GM12878 (cell line): ENCODE results near the gene PTGES3L. TPM values are rescaled to one million over a fixed set of nuclear protein-coding genes. Genes with fewer than 3 reads are reported as not detected.

Experiments used
- ATAC-seq: fragments of 200-7000 bp; cut with Tn5 transposase; 3 replicates; pipeline ENCODE4 v1.9.1; 2020; ENCODE audit warnings: mild to moderate bottlenecking, moderate library complexity
- BruUV-seq: library from RNA; stranded (reverse); fragments of 400-500 nt; replicated peaks from 2 replicates; lab custom pipeline; 2021; lab: Mats Ljungman, UMichigan
- CTCF ChIA-PET: fragments of 300-600 bp; sonication (Branson Sonifier 250); formaldehyde crosslinking; extraction: SDS; loops from one replicate; lab custom pipeline; 2021; ENCODE audit warnings: inconsistent platforms; lab: Yijun Ruan, JAX
- POLR2A ChIA-PET: fragments of 350-600 bp; formaldehyde crosslinking; extraction: SDS; loops from one replicate; lab custom pipeline; 2021; ENCODE audit warnings: inconsistent platforms; lab: Charles Lee
- RAD21 ChIA-PET: fragments of 300-600 bp; sonication (Branson Sonifier 250); formaldehyde crosslinking; loops from one replicate; lab custom pipeline; 2023; ENCODE audit warnings: antibody characterized with exemption; ENCODE audit not compliant: unreplicated experiment; lab: Charles Lee
- SMC1A ChIA-PET: fragments of 300-600 bp; sonication (Branson Sonifier 250); formaldehyde crosslinking; loops from one replicate; lab custom pipeline; 2023; ENCODE audit not compliant: unreplicated experiment, uncharacterized antibody; lab: Charles Lee
- DNase-seq: peaks from one replicate; pipeline ENCODE4 v3.0.0-alpha.2; 2011; ENCODE audit warnings: low read depth, low spot score
- FAIRE-seq: peaks from 3 replicates; lab custom pipeline; 2011; peaks lifted over from hg19 to GRCh38; lab: Jason Lieb, UNC
- H2AFZ ChIP-seq: 2 replicates; pipeline ENCODE4 v1.6.0; 2011; ENCODE audit warnings: low read depth, low read length, control low read depth; ENCODE audit not compliant: control insufficient read depth
- H3K27ac ChIP-seq: 2 replicates; pipeline ENCODE4 v1.5.1; 2011; ENCODE audit warnings: control low read depth; ENCODE audit not compliant: control insufficient read depth, insufficient read depth
- H3K27me3 ChIP-seq, 2 experiments: replicated peaks in 1 of 2; 2 replicates each; pipeline versions ENCODE4 v1.6.0 to v1.6.1; 2011; ENCODE audit warnings: low read length in 1 of 2; ENCODE audit not compliant: control insufficient read depth in 2 of 2, insufficient read depth in 2 of 2
- H3K36me3 ChIP-seq, 2 experiments: 2 replicates each; pipeline ENCODE4 v1.5.1; 2011; ENCODE audit warnings: low read length in 1 of 2; ENCODE audit not compliant: control insufficient read depth in 2 of 2, insufficient read depth in 2 of 2
- H3K4me1 ChIP-seq: 2 replicates; pipeline ENCODE4 v1.6.1; 2011; ENCODE audit warnings: mild to moderate bottlenecking, low read length, moderate library complexity, mixed read lengths; ENCODE audit not compliant: control insufficient read depth, insufficient read depth
- H3K4me2 ChIP-seq: 2 replicates; pipeline ENCODE4 v1.6.0; 2011; ENCODE audit warnings: control low read depth; ENCODE audit not compliant: control insufficient read depth, insufficient read depth
- H3K4me3 ChIP-seq: fragments of 200-600 bp; sonication (generic); 2 replicates; pipeline ENCODE4 v1.5.1; 2016
- H3K79me2 ChIP-seq: 2 replicates; pipeline ENCODE4 v1.6.0; 2011; ENCODE audit warnings: low read length; ENCODE audit not compliant: control insufficient read depth, insufficient read depth
- H3K9ac ChIP-seq: 2 replicates; pipeline ENCODE4 v1.8.0; 2011; ENCODE audit warnings: low read length, control low read depth, mixed read lengths; ENCODE audit not compliant: control insufficient read depth, insufficient read depth
- H3K9me3 ChIP-seq: replicated peaks from 3 replicates; pipeline ENCODE4 v1.5.1; 2011; ENCODE audit warnings: mild to moderate bottlenecking, low read length; ENCODE audit not compliant: control insufficient read depth, insufficient read depth
- H4K20me1 ChIP-seq: 2 replicates; pipeline ENCODE4 v1.6.0; 2011; ENCODE audit not compliant: control insufficient read depth, insufficient read depth
- BRCA1 ChIP-seq: IDR thresholded peaks from 2 replicates; pipeline ENCODE4 v1.6.1; 2011; ENCODE audit warnings: low read depth, low read length, improper control_type of control experiment
- ETV6 ChIP-seq, 2 experiments: fragments of 450-650 bp in 1 of 2; IDR thresholded peaks in 1 of 2; conservative IDR thresholded peaks in 1 of 2; 2 replicates each; pipeline ENCODE4 v1.6.1; 2014; ENCODE audit warnings: antibody characterized with exemption in 1 of 2, borderline replicate concordance in 1 of 2, low read depth in 1 of 2, mild to moderate bottlenecking in 1 of 2, moderate library complexity in 1 of 2
- IKZF2 ChIP-seq, 2 experiments: fragments of 450-650 bp; IDR thresholded peaks; 2 replicates each; pipeline ENCODE4 v1.6.1; 2017; ENCODE audit warnings: mild to moderate bottlenecking in 2 of 2, moderate library complexity in 2 of 2
- JUND ChIP-seq: IDR thresholded peaks from 2 replicates; pipeline ENCODE4 v1.6.1; 2012; ENCODE audit warnings: low read depth, mild to moderate bottlenecking, low read length, improper control_type of control experiment, moderate library complexity
- NBN ChIP-seq: fragments of 450-650 bp; IDR thresholded peaks from 2 replicates; pipeline ENCODE4 v1.6.1; 2016
- RELA ChIP-seq: fragments of 450-650 bp; IDR thresholded peaks from 2 replicates; pipeline ENCODE4 v1.8.0; 2014; ENCODE audit warnings: borderline replicate concordance; ENCODE audit not compliant: partially characterized antibody
- STAT1 ChIP-seq: fragments of 450-650 bp; conservative IDR thresholded peaks from 2 replicates; pipeline ENCODE4 v1.6.1; 2014; ENCODE audit warnings: antibody characterized with exemption, mild to moderate bottlenecking
- TCF12 ChIP-seq: IDR thresholded peaks from 2 replicates; pipeline ENCODE4 v1.6.1; 2011; ENCODE audit warnings: low read depth, mild to moderate bottlenecking, low read length
- ZBED1 ChIP-seq: IDR thresholded peaks from 2 replicates; pipeline ENCODE4 v1.6.1; 2016; ENCODE audit warnings: borderline replicate concordance
- ZBTB33 ChIP-seq: fragments of 450-650 bp; IDR thresholded peaks from 2 replicates; pipeline ENCODE4 v1.6.1; 2017; ENCODE audit warnings: mild to moderate bottlenecking
- ZZZ3 ChIP-seq: IDR thresholded peaks from 2 replicates; pipeline ENCODE4 v1.6.1; 2011; ENCODE audit warnings: low read depth; ENCODE audit not compliant: control insufficient read depth, insufficient read length
- WGBS: methylation state at CpG from one replicate; pipeline ENCODE4 v1.1.6; 2016; ENCODE audit warnings: low lambda C conversion rate; ENCODE audit not compliant: insufficient replicate concordance, insufficient coverage; ENCODE audit errors: missing lambda C conversion rate; 5-methylcytosine and 5-hydroxymethylcytosine counted together
- in situ Hi-C: fragments of 300-500 bp; cut with MboI; formaldehyde crosslinking; loops from 9 replicates; pipeline ENCODE4 v1.14.3; 2018; ENCODE audit warnings: mixed read lengths
- intact Hi-C: fragments of 100-400 bp; cut with micrococcal nuclease; formaldehyde crosslinking; loops from one replicate; pipeline ENCODE4 v1.14.2; 2022; ENCODE audit not compliant: unreplicated experiment
- polyA plus RNA-seq, 11 experiments: library from polyadenylated mRNA; depleted of rRNA in 4 of 11; unstranded in 6 of 11; stranded (reverse) in 5 of 11; fragments of >200 nt; fragmentation: Nextera tagmentation in 4 of 11; fragmentation: Illumina TruSeq in 1 of 11; extraction: Ambion mirVana in 4 of 11; extraction: Trizol in 1 of 11; gene quantifications; 1 replicate in 1 of 11; 2 replicates in 10 of 11; pipeline versions ENCODE4 v1.2.1 to v1.2.3, GENCODE V29; 2011 to 2016; ENCODE audit warnings: inconsistent platforms in 2 of 11, missing spikeins in 2 of 11, low read depth in 1 of 11
- total RNA-seq, 4 experiments: library from RNA; depleted of rRNA in 3 of 4; stranded (reverse); fragments of >200 nt in 3 of 4; fragmentation: Illumina TruSeq in 1 of 4; extraction: Trizol in 1 of 4; gene quantifications; 2 replicates each; pipeline versions ENCODE4 v1.2.1 to v1.2.3, GENCODE V29; 2013 to 2021
- TF ChIP-seq, protein P1 (sequence below): IDR thresholded peaks from 2 replicates; pipeline ENCODE4 v1.6.1; 2011; ENCODE audit warnings: borderline replicate concordance, low read depth, mild to moderate bottlenecking, moderate library complexity, mixed read lengths, low read length; ENCODE audit not compliant: insufficient read depth; ENCODE audit errors: extremely low read length
- TF ChIP-seq, protein P2 (sequence below): IDR thresholded peaks from 2 replicates; pipeline ENCODE4 v1.6.1; 2012; ENCODE audit warnings: low read depth, low read length, improper control_type of control experiment
- TF ChIP-seq, protein P3 (sequence below): IDR thresholded peaks from 2 replicates; pipeline ENCODE4 v1.6.1; 2011; ENCODE audit warnings: low read depth, low read length, improper control_type of control experiment, borderline replicate concordance
- TF ChIP-seq, protein P4 (sequence below): fragments of 450-650 bp; formaldehyde crosslinking; IDR thresholded peaks from 2 replicates; pipeline ENCODE4 v1.4.0; 2022; ENCODE audit warnings: mild to moderate bottlenecking, moderate library complexity

PTGES3L gene
- total and polyA plus RNA-seq, 10 of the 15 experiments (the other 5 are each of a cell fraction or from before 2014, with no cell fraction given): 0.11 to 2.3 (median 0.98) TPM

DNA sequence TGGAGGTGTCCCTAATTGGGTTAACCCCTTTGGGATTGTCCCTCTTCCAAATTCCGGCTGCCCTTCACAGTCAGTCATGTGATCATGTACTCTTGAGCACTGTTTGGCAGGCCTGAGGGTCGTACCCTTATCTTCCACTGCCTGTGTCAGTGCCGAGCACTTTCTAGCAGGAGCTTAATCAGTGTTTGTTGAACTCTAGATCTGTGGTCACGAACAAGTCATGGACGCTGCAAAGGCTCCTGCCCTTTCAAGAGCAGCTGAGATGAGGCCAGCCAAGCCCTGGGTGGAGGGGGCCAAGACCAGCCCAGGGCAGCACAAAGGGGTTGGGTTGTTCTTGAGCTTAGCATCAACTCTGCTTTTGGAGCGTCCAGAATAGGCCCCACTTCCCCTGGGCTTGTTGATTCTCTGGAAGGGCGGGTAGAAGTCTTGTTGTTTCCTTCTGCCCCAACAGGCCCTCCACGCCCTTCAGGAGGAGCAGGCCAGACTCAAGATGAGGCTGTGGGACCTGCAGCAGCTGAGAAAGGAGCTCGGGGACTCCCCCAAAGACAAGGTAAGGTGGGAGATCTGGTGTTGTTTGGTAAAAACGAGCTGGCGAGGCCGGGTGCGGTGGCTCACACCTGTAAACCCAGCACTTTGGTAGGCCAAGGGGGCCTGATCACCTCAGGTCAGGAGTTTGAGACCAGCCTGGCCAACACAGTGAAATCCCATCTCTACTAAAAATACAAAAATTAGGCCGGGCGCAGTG lies 32.0 kb upstream of the PTGES3L start:
- peaks cover 25% of the 10 kb centered on the region for H3K79me2 ChIP-seq
- no peak overlapping the region for H3K4me3 ChIP-seq
- in situ Hi-C loops (loop anchor here (5.0 kb wide), 1 partner anchor 325 kb away; no protein-coding TSS in a partner anchor), intact Hi-C loops (no loop called here)
- BruUV-seq: no TSS peak
- no peak overlapping the region for H3K9ac ChIP-seq
- ChIA-PET SMC1A (no interaction called here), POLR2A (interaction anchor here (0.5 to 0.7 kb wide), 2 partner anchors 11 to 13 kb away, joined by 3 to 5 read pairs; partner anchors contain the start of gene VAT1), RAD21 (no interaction called here), CTCF (interaction anchor here (1.7 kb wide), 2 partner anchors 12 to 14 kb away, joined by 4 to 5 read pairs; partner anchors contain the start of gene RPL27)
- H4K20me1 ChIP-seq: no peaks in the 10 kb centered on the region
- H3K4me2 ChIP-seq: no peak overlapping the region
- no peak overlapping the region for H2AFZ ChIP-seq
- no peaks in the 10 kb centered on the region for H3K9me3 ChIP-seq
- H3K4me1 ChIP-seq: peaks cover 6% of the 10 kb centered on the region
- WGBS: 90% methylated on average over 15 of the region's 15 CpGs
- ATAC-seq: no peak
- H3K27ac ChIP-seq: no peak overlapping the region
- no peak for FAIRE-seq
- peaks cover 8 to 21% of the 10 kb centered on the region in 2 experiments for H3K36me3 ChIP-seq
- DNase-seq: no peak
- no peaks in the 10 kb centered on the region for H3K27me3 ChIP-seq
- TF ChIP-seq BRCA1 (no peak), ZBED1 (no peak), TCF12 (no peak), NBN (no peak), STAT1 (no peak), ZBTB33 (no peak), IKZF2 (IDR thresholded peaks at IDR 0.05) (no peak), ZZZ3 (no peak), RELA (no peak), JUND (no peak), ETV6 (conservative IDR thresholded peaks at IDR 0.05 in 1 of 2, IDR thresholded peaks at IDR 0.05 in 1 of 2; ENCODE audit: borderline replicate concordance in 1 of 2, low read depth in 1 of 2) (no peak)
- TF ChIP-seq, protein P1, sequence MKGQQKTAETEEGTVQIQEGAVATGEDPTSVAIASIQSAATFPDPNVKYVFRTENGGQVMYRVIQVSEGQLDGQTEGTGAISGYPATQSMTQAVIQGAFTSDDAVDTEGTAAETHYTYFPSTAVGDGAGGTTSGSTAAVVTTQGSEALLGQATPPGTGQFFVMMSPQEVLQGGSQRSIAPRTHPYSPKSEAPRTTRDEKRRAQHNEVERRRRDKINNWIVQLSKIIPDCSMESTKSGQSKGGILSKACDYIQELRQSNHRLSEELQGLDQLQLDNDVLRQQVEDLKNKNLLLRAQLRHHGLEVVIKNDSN: no peak
- TF ChIP-seq, protein P2, sequence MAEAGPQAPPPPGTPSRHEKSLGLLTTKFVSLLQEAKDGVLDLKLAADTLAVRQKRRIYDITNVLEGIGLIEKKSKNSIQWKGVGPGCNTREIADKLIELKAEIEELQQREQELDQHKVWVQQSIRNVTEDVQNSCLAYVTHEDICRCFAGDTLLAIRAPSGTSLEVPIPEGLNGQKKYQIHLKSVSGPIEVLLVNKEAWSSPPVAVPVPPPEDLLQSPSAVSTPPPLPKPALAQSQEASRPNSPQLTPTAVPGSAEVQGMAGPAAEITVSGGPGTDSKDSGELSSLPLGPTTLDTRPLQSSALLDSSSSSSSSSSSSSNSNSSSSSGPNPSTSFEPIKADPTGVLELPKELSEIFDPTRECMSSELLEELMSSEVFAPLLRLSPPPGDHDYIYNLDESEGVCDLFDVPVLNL: no peak
- TF ChIP-seq, protein P3, sequence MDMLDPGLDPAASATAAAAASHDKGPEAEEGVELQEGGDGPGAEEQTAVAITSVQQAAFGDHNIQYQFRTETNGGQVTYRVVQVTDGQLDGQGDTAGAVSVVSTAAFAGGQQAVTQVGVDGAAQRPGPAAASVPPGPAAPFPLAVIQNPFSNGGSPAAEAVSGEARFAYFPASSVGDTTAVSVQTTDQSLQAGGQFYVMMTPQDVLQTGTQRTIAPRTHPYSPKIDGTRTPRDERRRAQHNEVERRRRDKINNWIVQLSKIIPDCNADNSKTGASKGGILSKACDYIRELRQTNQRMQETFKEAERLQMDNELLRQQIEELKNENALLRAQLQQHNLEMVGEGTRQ: no peak
- TF ChIP-seq, protein P4, sequence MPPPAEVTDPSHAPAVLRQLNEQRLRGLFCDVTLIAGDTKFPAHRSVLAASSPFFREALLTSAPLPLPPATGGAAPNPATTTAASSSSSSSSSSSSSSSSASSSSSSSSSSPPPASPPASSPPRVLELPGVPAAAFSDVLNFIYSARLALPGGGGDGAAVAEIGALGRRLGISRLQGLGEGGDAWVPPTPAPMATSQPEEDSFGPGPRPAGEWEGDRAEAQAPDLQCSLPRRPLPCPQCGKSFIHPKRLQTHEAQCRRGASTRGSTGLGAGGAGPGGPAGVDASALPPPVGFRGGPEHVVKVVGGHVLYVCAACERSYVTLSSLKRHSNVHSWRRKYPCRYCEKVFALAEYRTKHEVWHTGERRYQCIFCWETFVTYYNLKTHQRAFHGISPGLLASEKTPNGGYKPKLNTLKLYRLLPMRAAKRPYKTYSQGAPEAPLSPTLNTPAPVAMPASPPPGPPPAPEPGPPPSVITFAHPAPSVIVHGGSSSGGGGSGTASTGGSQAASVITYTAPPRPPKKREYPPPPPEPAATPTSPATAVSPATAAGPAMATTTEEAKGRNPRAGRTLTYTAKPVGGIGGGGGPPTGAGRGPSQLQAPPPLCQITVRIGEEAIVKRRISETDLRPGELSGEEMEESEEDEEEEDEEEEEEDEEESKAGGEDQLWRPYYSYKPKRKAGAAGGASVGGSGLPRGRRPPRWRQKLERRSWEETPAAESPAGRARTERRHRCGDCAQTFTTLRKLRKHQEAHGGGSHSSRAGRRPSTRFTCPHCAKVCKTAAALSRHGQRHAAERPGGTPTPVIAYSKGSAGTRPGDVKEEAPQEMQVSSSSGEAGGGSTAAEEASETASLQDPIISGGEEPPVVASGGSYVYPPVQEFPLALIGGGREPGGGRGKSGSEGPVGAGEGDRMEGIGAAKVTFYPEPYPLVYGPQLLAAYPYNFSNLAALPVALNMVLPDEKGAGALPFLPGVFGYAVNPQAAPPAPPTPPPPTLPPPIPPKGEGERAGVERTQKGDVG (CRISPR knock-in tag): no peak
